ENCODE data around the gene ZNF175. TPM values are rescaled to one million over a fixed set of nuclear protein-coding genes. Genes with fewer than 3 reads are reported as not detected.

Gene ZNF175
- polyA plus RNA-seq, 2 of the 4 experiments (the other 2 are of a cell fraction) = 3.3 to 6.4 TPM

DNA sequence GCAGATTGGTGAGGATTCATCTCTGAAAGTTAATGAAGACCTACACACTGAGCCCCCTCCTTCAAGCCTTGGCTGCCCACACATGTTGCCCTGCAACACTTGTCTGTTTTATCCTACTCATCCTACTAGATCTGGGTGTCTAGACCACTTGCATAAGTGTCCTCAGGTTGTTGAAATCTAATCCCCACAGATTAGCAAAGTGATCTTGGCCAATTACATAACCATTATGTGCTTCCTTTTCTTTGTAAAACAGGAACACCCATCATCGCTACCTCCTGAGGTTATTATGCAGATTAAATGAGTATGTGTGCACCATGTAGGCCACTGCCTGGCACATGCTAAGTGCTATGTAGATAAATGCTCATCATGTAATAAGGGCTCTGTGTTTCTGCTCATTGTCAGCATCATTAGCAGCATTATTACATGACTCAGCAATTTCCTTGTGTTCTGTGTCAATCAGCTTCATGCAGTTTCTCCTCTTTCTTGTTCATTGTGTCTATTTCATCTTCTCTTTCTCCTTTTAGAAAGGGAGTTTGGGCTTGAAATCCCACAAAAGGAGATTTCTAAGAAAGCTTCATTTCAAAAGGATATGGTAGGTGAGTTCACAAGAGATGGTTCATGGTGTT is 15.1 kb downstream of the ZNF175 start:
- no peak overlapping the region for H3K27ac ChIP-seq
- H3K4me3 ChIP-seq = no peak overlapping the region
- H3K4me2 ChIP-seq = no peak overlapping the region
- H3K4me1 ChIP-seq = no peaks in the 10 kb centered on the region
- 89% methylated on average over 1 of the region's 1 CpG for WGBS (ENCODE audit: missing lambda C conversion rate)
- CTCF ChIA-PET = no interaction called here
- ATAC-seq (no peak), DNase-seq (ENCODE audit: low read depth in 1 of 2, low spot score in 1 of 2) (no peak), FAIRE-seq (no peak)
- TF ChIP-seq RFX5 (IDR thresholded peaks at IDR 0.05) (no peak), NFE2L2 (conservative IDR thresholded peaks at IDR 0.05; ENCODE audit: low read length) (peak; percentile 98), SREBF2 (IDR thresholded peaks at IDR 0.05) (no peak), EP300 (IDR thresholded peaks at IDR 0.05) (no peak), MAFK (IDR thresholded peaks at IDR 0.05; ENCODE audit: partially characterized antibody) (peak; percentile 99)
- TF ChIP-seq, protein P1, sequence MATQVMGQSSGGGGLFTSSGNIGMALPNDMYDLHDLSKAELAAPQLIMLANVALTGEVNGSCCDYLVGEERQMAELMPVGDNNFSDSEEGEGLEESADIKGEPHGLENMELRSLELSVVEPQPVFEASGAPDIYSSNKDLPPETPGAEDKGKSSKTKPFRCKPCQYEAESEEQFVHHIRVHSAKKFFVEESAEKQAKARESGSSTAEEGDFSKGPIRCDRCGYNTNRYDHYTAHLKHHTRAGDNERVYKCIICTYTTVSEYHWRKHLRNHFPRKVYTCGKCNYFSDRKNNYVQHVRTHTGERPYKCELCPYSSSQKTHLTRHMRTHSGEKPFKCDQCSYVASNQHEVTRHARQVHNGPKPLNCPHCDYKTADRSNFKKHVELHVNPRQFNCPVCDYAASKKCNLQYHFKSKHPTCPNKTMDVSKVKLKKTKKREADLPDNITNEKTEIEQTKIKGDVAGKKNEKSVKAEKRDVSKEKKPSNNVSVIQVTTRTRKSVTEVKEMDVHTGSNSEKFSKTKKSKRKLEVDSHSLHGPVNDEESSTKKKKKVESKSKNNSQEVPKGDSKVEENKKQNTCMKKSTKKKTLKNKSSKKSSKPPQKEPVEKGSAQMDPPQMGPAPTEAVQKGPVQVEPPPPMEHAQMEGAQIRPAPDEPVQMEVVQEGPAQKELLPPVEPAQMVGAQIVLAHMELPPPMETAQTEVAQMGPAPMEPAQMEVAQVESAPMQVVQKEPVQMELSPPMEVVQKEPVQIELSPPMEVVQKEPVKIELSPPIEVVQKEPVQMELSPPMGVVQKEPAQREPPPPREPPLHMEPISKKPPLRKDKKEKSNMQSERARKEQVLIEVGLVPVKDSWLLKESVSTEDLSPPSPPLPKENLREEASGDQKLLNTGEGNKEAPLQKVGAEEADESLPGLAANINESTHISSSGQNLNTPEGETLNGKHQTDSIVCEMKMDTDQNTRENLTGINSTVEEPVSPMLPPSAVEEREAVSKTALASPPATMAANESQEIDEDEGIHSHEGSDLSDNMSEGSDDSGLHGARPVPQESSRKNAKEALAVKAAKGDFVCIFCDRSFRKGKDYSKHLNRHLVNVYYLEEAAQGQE (IDR thresholded peaks at IDR 0.05) = no peak
- TF ChIP-seq, protein P2, sequence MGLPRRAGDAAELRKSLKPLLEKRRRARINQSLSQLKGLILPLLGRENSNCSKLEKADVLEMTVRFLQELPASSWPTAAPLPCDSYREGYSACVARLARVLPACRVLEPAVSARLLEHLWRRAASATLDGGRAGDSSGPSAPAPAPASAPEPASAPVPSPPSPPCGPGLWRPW (IDR thresholded peaks at IDR 0.05) = no peak
- TF ChIP-seq, protein P3, sequence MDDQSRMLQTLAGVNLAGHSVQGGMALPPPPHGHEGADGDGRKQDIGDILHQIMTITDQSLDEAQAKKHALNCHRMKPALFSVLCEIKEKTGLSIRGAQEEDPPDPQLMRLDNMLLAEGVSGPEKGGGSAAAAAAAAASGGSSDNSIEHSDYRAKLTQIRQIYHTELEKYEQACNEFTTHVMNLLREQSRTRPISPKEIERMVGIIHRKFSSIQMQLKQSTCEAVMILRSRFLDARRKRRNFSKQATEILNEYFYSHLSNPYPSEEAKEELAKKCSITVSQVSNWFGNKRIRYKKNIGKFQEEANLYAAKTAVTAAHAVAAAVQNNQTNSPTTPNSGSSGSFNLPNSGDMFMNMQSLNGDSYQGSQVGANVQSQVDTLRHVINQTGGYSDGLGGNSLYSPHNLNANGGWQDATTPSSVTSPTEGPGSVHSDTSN (IDR thresholded peaks at IDR 0.05) = no peak
- TF ChIP-seq, protein P4, sequence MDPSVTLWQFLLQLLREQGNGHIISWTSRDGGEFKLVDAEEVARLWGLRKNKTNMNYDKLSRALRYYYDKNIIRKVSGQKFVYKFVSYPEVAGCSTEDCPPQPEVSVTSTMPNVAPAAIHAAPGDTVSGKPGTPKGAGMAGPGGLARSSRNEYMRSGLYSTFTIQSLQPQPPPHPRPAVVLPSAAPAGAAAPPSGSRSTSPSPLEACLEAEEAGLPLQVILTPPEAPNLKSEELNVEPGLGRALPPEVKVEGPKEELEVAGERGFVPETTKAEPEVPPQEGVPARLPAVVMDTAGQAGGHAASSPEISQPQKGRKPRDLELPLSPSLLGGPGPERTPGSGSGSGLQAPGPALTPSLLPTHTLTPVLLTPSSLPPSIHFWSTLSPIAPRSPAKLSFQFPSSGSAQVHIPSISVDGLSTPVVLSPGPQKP (IDR thresholded peaks at IDR 0.05; ENCODE audit: low read depth, low read length) = no peak
- H3K9me3 ChIP-seq = peaks cover 99% of the 10 kb centered on the region
- POLR2A ChIA-PET = no interaction called here

DNA sequence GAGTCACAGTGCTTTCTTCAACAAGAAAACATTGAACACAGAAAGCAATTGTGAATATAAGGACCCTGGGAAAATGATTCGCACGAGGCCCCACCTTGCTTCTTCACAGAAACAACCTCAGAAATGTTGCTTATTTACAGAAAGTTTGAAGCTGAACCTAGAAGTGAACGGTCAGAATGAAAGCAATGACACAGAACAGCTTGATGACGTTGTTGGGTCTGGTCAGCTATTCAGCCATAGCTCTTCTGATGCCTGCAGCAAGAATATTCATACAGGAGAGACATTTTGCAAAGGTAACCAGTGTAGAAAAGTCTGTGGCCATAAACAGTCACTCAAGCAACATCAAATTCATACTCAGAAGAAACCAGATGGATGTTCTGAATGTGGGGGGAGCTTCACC is 15.7 kb downstream of the ZNF175 start:
- peaks cover 93% of the 10 kb centered on the region for H3K9me3 ChIP-seq
- no peaks in the 10 kb centered on the region for H3K4me1 ChIP-seq
- no peak overlapping the region for H3K27ac ChIP-seq
- no peak overlapping the region for H3K4me2 ChIP-seq
- no peak overlapping the region for H3K4me3 ChIP-seq
- ChIA-PET CTCF (interaction anchor here (1.2 kb wide), 1 partner anchor 70 kb away, joined by 4 read pairs; no protein-coding TSS in a partner anchor), POLR2A (no interaction called here)
- 67% methylated on average over 4 of the region's 4 CpGs for WGBS (ENCODE audit: missing lambda C conversion rate)
- DNase-seq (ENCODE audit: low read depth in 1 of 2, low spot score in 1 of 2) (no peak), FAIRE-seq (no peak), ATAC-seq (no peak)
- TF ChIP-seq, protein P5, sequence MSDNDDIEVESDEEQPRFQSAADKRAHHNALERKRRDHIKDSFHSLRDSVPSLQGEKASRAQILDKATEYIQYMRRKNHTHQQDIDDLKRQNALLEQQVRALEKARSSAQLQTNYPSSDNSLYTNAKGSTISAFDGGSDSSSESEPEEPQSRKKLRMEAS (IDR thresholded peaks at IDR 0.05) = no peak
- TF ChIP-seq ZFP36 (IDR thresholded peaks at IDR 0.05; ENCODE audit: borderline replicate concordance, partially characterized antibody) = no peak
- TF ChIP-seq SMC3 (IDR thresholded peaks at IDR 0.05) = no peak
- TF ChIP-seq, protein P4 (IDR thresholded peaks at IDR 0.05; ENCODE audit: low read depth, low read length) = no peak
- TF ChIP-seq HOXB13 (CRISPR knock-in tag; IDR thresholded peaks at IDR 0.05; ENCODE audit: low read depth) = no peak
- TF ChIP-seq PHF8 (IDR thresholded peaks at IDR 0.05; ENCODE audit: borderline replicate concordance, low read depth) = no peak
- TF ChIP-seq FOSL2 (IDR thresholded peaks at IDR 0.05) = no peak
- TF ChIP-seq FOSL2 (CRISPR knock-in tag; IDR thresholded peaks at IDR 0.05) = no peak
- no peak for TF ChIP-seq JUN (IDR thresholded peaks at IDR 0.05)
- TF ChIP-seq, protein P2 (IDR thresholded peaks at IDR 0.05) = no peak
- TF ChIP-seq RFX5 (IDR thresholded peaks at IDR 0.05) = no peak
- TF ChIP-seq, protein P6, sequence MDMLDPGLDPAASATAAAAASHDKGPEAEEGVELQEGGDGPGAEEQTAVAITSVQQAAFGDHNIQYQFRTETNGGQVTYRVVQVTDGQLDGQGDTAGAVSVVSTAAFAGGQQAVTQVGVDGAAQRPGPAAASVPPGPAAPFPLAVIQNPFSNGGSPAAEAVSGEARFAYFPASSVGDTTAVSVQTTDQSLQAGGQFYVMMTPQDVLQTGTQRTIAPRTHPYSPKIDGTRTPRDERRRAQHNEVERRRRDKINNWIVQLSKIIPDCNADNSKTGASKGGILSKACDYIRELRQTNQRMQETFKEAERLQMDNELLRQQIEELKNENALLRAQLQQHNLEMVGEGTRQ (IDR thresholded peaks at IDR 0.05) = no peak
- TF ChIP-seq ESRRA (IDR thresholded peaks at IDR 0.05; ENCODE audit: borderline replicate concordance, low read length) = no peak
- TF ChIP-seq HEYL (CRISPR knock-in tag; IDR thresholded peaks at IDR 0.05) = no peak

Measured in A549 (cell line).